IMR-90 (cell line): ENCODE results near the gene HPSE2. TPM values are rescaled to one million over a fixed set of nuclear protein-coding genes. Genes with fewer than 3 reads are reported as not detected.

Source experiments
- ATAC-seq: fragments of 200-7000 bp; cut with Tn5 transposase; 2 replicates; pipeline ENCODE4 v1.9.1; 2020; ENCODE audit warnings: low read depth, mild to moderate bottlenecking, moderate library complexity
- BruUV-seq: library from RNA; stranded (reverse); fragments of 400-500 nt; replicated peaks from 2 replicates; lab custom pipeline; 2021; lab: Mats Ljungman, UMichigan
- CTCF ChIA-PET: fragments of 300-600 bp; formaldehyde crosslinking; extraction: SDS; loops from one replicate; lab custom pipeline; 2021; ENCODE audit warnings: antibody characterized with exemption; lab: Yijun Ruan, JAX
- POLR2A ChIA-PET: fragments of 300-600 bp; sonication (Branson Sonifier 250); formaldehyde crosslinking; loops from one replicate; lab custom pipeline; 2022; ENCODE audit warnings: antibody characterized with exemption; ENCODE audit not compliant: unreplicated experiment; lab: Charles Lee
- DNase-seq: peaks from one replicate; pipeline ENCODE4 v3.0.0; 2013
- H2AFZ ChIP-seq: replicated peaks from 2 replicates; pipeline ENCODE3; 2013; ENCODE audit warnings: low read length, mild to moderate bottlenecking; ENCODE audit not compliant: poor library complexity
- H2AK5ac ChIP-seq: 2 replicates; pipeline ENCODE4 v1.6.1; 2013; ENCODE audit warnings: low read depth, low read length, inconsistent platforms
- H2AK9ac ChIP-seq: replicated peaks from 2 replicates; pipeline ENCODE3; 2013; ENCODE audit warnings: mild to moderate bottlenecking, low read depth, low read length, moderate library complexity; ENCODE audit not compliant: poor library complexity
- H2BK120ac ChIP-seq: 2 replicates; pipeline ENCODE4 v1.6.1; 2013; ENCODE audit warnings: low read depth, low read length, inconsistent platforms
- H2BK15ac ChIP-seq: 3 replicates; pipeline ENCODE4 v1.6.1; 2013; ENCODE audit warnings: low read depth, low read length, inconsistent platforms
- H2BK20ac ChIP-seq: 2 replicates; pipeline ENCODE4 v1.6.1; 2013; ENCODE audit warnings: low read depth, mild to moderate bottlenecking, inconsistent platforms, low read length, moderate library complexity
- H2BK5ac ChIP-seq: 2 replicates; pipeline ENCODE4 v1.6.1; 2013; ENCODE audit warnings: mild to moderate bottlenecking, low read depth, low read length, inconsistent platforms; ENCODE audit not compliant: poor library complexity, severe bottlenecking
- H3K14ac ChIP-seq: replicated peaks from 2 replicates; pipeline ENCODE4 v1.6.1; 2013; ENCODE audit warnings: low read depth, low read length, inconsistent platforms
- H3K18ac ChIP-seq: 2 replicates; pipeline ENCODE4 v1.6.1; 2013; ENCODE audit warnings: low read depth, low read length, control low read depth
- H3K23ac ChIP-seq: 2 replicates; pipeline ENCODE4 v1.6.1; 2013; ENCODE audit warnings: low read depth, low read length, inconsistent platforms
- H3K27ac ChIP-seq: 2 replicates; pipeline ENCODE4 v1.5.1; 2013; ENCODE audit warnings: mild to moderate bottlenecking, control low read depth, low read length; ENCODE audit not compliant: insufficient read depth
- H3K27me3 ChIP-seq: 2 replicates; pipeline ENCODE4 v1.6.1; 2013; ENCODE audit warnings: low read length; ENCODE audit not compliant: control insufficient read depth, insufficient read depth
- H3K36me3 ChIP-seq: 2 replicates; pipeline ENCODE4 v1.6.1; 2013; ENCODE audit warnings: low read length, mixed read lengths; ENCODE audit not compliant: control insufficient read depth, insufficient read depth
- H3K4ac ChIP-seq: 2 replicates; pipeline ENCODE4 v1.6.1; 2013; ENCODE audit warnings: low read depth, low read length, inconsistent platforms
- H3K4me1 ChIP-seq: 2 replicates; pipeline ENCODE4 v1.6.1; 2013; ENCODE audit warnings: low read length, mixed read lengths; ENCODE audit not compliant: control insufficient read depth, insufficient read depth
- H3K4me2 ChIP-seq: 2 replicates; pipeline ENCODE4 v1.6.1; 2013; ENCODE audit warnings: low read depth, mild to moderate bottlenecking, control low read depth, low read length, moderate library complexity
- H3K4me3 ChIP-seq: 2 replicates; pipeline ENCODE4 v1.5.1; 2013; ENCODE audit warnings: low read depth, mild to moderate bottlenecking, control low read depth, low read length, moderate library complexity; ENCODE audit not compliant: insufficient read depth
- H3K56ac ChIP-seq: 2 replicates; pipeline ENCODE4 v1.6.1; 2013; ENCODE audit warnings: low read length, inconsistent platforms; ENCODE audit not compliant: insufficient read depth; ENCODE audit errors: extremely low read depth
- H3K79me1 ChIP-seq, 2 experiments: 2 replicates each; pipeline ENCODE4 v1.6.1; 2013; ENCODE audit warnings: low read length in 2 of 2, inconsistent platforms in 1 of 2, low read depth in 1 of 2
- H3K9ac ChIP-seq: 2 replicates; pipeline ENCODE4 v1.6.1; 2013; ENCODE audit warnings: low read depth, low read length, control low read depth
- H3K9me1 ChIP-seq: 2 replicates; pipeline ENCODE4 v1.6.1; 2013; ENCODE audit warnings: low read length, inconsistent platforms; ENCODE audit not compliant: insufficient read depth
- H3K9me3 ChIP-seq: 2 replicates; pipeline ENCODE4 v1.6.1; 2013; ENCODE audit warnings: low read length; ENCODE audit not compliant: control insufficient read depth, insufficient read depth
- H4K20me1 ChIP-seq: 2 replicates; pipeline ENCODE4 v1.6.1; 2013; ENCODE audit warnings: low read length, inconsistent platforms; ENCODE audit not compliant: insufficient read depth
- H4K5ac ChIP-seq: 2 replicates; pipeline ENCODE4 v1.6.1; 2013; ENCODE audit warnings: mild to moderate bottlenecking, low read depth, low read length, control low read depth
- H4K8ac ChIP-seq, 2 experiments: 2 replicates each; pipeline ENCODE4 v1.6.1; 2013; ENCODE audit warnings: low read depth in 2 of 2, low read length in 2 of 2, control low read depth in 1 of 2, inconsistent platforms in 1 of 2
- H4K91ac ChIP-seq: 2 replicates; pipeline ENCODE4 v1.6.1; 2013; ENCODE audit warnings: low read depth, low read length, inconsistent platforms; ENCODE audit not compliant: insufficient read depth
- CEBPB ChIP-seq: IDR thresholded peaks from 2 replicates; pipeline ENCODE4 v1.6.1; 2012; ENCODE audit warnings: low read depth, low read length, improper control_type of control experiment
- CHD1 ChIP-seq: IDR thresholded peaks from 2 replicates; pipeline ENCODE4 v1.6.1; 2012; ENCODE audit warnings: low read depth, low read length, improper control_type of control experiment
- FOS ChIP-seq: fragments of 150-350 bp; IDR thresholded peaks from 2 replicates; pipeline ENCODE4 v1.6.1; 2016; ENCODE audit warnings: low read depth, low read length
- MAFK ChIP-seq: IDR thresholded peaks from 2 replicates; pipeline ENCODE4 v1.6.1; 2012; ENCODE audit warnings: low read depth, low read length, improper control_type of control experiment
- MAZ ChIP-seq: IDR thresholded peaks from 2 replicates; pipeline ENCODE4 v1.6.1; 2012; ENCODE audit warnings: low read depth, mild to moderate bottlenecking, low read length, improper control_type of control experiment, moderate library complexity, borderline replicate concordance
- MXI1 ChIP-seq: IDR thresholded peaks from 2 replicates; pipeline ENCODE4 v1.6.1; 2012; ENCODE audit warnings: low read depth, mild to moderate bottlenecking, low read length, moderate library complexity, borderline replicate concordance
- POLR2A ChIP-seq: IDR thresholded peaks from 2 replicates; pipeline ENCODE4 v1.6.1; 2012; ENCODE audit warnings: mild to moderate bottlenecking, low read depth, low read length
- RAD21 ChIP-seq: IDR thresholded peaks from 2 replicates; pipeline ENCODE4 v1.6.1; 2012; ENCODE audit warnings: low read length, improper control_type of control experiment
- RFX5 ChIP-seq: IDR thresholded peaks from 2 replicates; pipeline ENCODE4 v1.8.0; 2012; ENCODE audit warnings: low read depth, mild to moderate bottlenecking, low read length, moderate library complexity
- WGBS, 2 experiments: methylation state at CpG; one replicate each; pipeline versions ENCODE4 v1.1.5 to v1.1.7; 2013; ENCODE audit warnings: missing lambda C conversion rate in 2 of 2; ENCODE audit not compliant: insufficient read length in 1 of 2; ENCODE audit errors: extremely low coverage in 2 of 2; 5-methylcytosine and 5-hydroxymethylcytosine counted together
- dilution Hi-C: fragments of 300-500 bp; cut with HindIII; formaldehyde crosslinking; loops from one replicate; pipeline ENCODE4 v1.14.3; 2018; ENCODE audit warnings: low sequenced_read_pairs; ENCODE audit not compliant: unreplicated experiment
- in situ Hi-C: fragments of 300-500 bp; cut with MboI; formaldehyde crosslinking; loops from 3 replicates; pipeline ENCODE4 v1.14.3; 2019; ENCODE audit warnings: low sequenced_read_pairs, inconsistent platforms, mixed read lengths
- intact Hi-C: fragments of 100-400 bp; cut with micrococcal nuclease; formaldehyde crosslinking; loops from 2 replicates; pipeline ENCODE4 v1.10.0; 2022
- polyA plus RNA-seq, 3 experiments: library from polyadenylated mRNA; depleted of rRNA; stranded (reverse); fragments of >200 nt; gene quantifications; 2 replicates each; pipeline ENCODE4 v1.2.3, GENCODE V29; 2012; ENCODE audit warnings: low replicate concordance in 1 of 3
- total RNA-seq: library from RNA; depleted of rRNA; stranded (reverse); fragments of >200 nt; gene quantifications from 2 replicates; pipeline ENCODE4 v1.2.3, GENCODE V29; 2012
- TF ChIP-seq, protein P1 (sequence below): conservative IDR thresholded peaks from 2 replicates; pipeline ENCODE4 v1.5.1; 2012; ENCODE audit warnings: mild to moderate bottlenecking, low read depth, low read length, improper control_type of control experiment

Gene HPSE2
- total and polyA plus RNA-seq, 2 of the 4 experiments (the other 2 are of a cell fraction), result not detected

DNA sequence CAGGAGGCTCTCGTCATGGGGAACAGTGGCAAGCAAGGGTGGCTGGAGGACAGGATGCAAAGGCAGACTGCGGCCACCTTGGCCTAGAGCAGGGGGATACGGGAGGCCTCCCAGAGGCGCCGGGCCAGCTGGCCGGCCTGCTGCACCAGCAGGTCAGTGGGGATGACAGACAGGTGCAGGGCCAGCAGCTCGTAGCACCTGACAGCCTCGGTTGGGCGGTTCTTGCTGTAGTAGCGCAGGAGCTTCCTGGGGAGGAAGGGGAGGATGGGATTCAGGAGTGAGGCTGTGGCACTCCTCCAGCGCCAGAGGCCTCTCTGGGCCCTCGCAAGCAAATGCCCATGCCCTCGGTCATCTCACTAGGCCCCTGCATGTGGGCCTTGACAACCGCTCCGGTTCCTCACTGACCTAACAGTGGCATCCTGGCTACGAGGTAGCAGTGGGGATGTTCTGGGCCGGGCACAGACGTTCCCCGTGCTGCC lies 818.1 kb downstream of the HPSE2 start:
- dilution Hi-C loops, result no loop called here
- intact Hi-C loops, result loop anchor here (10.0 kb wide), 1 partner anchor 243 kb away; no protein-coding TSS in a partner anchor
- CTCF ChIA-PET, result no interaction called here

More for the DNA sequence above, 818.1 kb downstream of the HPSE2 start:
- no peak overlapping the region for H4K91ac ChIP-seq
- H3K14ac ChIP-seq, result no peak overlapping the region
- DNase-seq, result no peak
- no peak overlapping the region for H4K5ac ChIP-seq
- H3K36me3 ChIP-seq, result peaks cover 33% of the 10 kb centered on the region
- BruUV-seq, result no TSS peak
- ATAC-seq, result no peak
- no peak overlapping the region for H2AK9ac ChIP-seq
- TF ChIP-seq RFX5 (no peak), MAZ (no peak), MAFK (no peak), MXI1 (no peak), CEBPB (no peak), POLR2A (no peak), FOS (no peak), RAD21 (no peak), CHD1 (no peak)
- TF ChIP-seq, protein P1, sequence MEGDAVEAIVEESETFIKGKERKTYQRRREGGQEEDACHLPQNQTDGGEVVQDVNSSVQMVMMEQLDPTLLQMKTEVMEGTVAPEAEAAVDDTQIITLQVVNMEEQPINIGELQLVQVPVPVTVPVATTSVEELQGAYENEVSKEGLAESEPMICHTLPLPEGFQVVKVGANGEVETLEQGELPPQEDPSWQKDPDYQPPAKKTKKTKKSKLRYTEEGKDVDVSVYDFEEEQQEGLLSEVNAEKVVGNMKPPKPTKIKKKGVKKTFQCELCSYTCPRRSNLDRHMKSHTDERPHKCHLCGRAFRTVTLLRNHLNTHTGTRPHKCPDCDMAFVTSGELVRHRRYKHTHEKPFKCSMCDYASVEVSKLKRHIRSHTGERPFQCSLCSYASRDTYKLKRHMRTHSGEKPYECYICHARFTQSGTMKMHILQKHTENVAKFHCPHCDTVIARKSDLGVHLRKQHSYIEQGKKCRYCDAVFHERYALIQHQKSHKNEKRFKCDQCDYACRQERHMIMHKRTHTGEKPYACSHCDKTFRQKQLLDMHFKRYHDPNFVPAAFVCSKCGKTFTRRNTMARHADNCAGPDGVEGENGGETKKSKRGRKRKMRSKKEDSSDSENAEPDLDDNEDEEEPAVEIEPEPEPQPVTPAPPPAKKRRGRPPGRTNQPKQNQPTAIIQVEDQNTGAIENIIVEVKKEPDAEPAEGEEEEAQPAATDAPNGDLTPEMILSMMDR, result no peak
- H3K4me1 ChIP-seq, result peaks cover 12% of the 10 kb centered on the region
- WGBS, 2 experiments, result 93% methylated on average over 8 of the region's 19 CpGs; no CpG with 5 or more reads in 1 of the 2 experiments
- no peak overlapping the region for H3K4ac ChIP-seq
- H3K9me1 ChIP-seq, result peaks cover 12% of the 10 kb centered on the region
- no peak overlapping the region for H3K56ac ChIP-seq
- no peak overlapping the region for H2BK120ac ChIP-seq
- no peak overlapping the region for H2AK5ac ChIP-seq
- POLR2A ChIA-PET, result no interaction called here
- no peak overlapping the region for H2BK5ac ChIP-seq
- H3K18ac ChIP-seq, result no peak overlapping the region
- in situ Hi-C loops, result no loop called here
- no peak overlapping the region for H2BK15ac ChIP-seq
- H2BK20ac ChIP-seq, result no peak overlapping the region
- H3K79me1 ChIP-seq, result peaks cover 10 to 17% of the 10 kb centered on the region in 2 experiments; a peak in 3 of 4 replicates
- no peak overlapping the region for H3K9ac ChIP-seq
- H4K20me1 ChIP-seq, result no peaks in the 10 kb centered on the region
- no peak overlapping the region for H3K27ac ChIP-seq
- H3K23ac ChIP-seq, result no peak overlapping the region
- no peak overlapping the region for H4K8ac ChIP-seq
- no peaks in the 10 kb centered on the region for H3K9me3 ChIP-seq
- H3K4me3 ChIP-seq, result no peak overlapping the region
- no peak overlapping the region for H3K4me2 ChIP-seq
- no peak overlapping the region for H2AFZ ChIP-seq
- no peaks in the 10 kb centered on the region for H3K27me3 ChIP-seq
